ENCODE data around the gene TP53I11.

GRCh38 chr11:44955015-44955738 lies 4.5 kb upstream of the TP53I11 start:
- TF ChIP-seq TAF1 (IDR thresholded peaks at IDR 0.05; ENCODE audit: low read depth) = no peak
- TF ChIP-seq RAD21 (IDR thresholded peaks at IDR 0.05; ENCODE audit: low read depth) = no peak
- no peak for TF ChIP-seq REST (IDR thresholded peaks at IDR 0.05; ENCODE audit: low read depth)
- TF ChIP-seq NFIC (IDR thresholded peaks at IDR 0.05) = no peak

Measured in Ishikawa (cell line).